ENCODE results near the gene RPA1. TPM values are rescaled to one million over a fixed set of nuclear protein-coding genes. Genes with fewer than 3 reads are reported as not detected.

The RPA1 gene
- total RNA-seq, 4 donors from 2014 or later = 15.9 to 108 (median 41.5) TPM

- peaks cover 8 to 12% of the 10 kb centered on the region in 2 donors for H3K4me1 ChIP-seq
- H3K36me3 ChIP-seq = no peaks in the 10 kb centered on the region
- H3K9me3 ChIP-seq = no peaks in the 10 kb centered on the region
- no peak for DNase-seq
- intact Hi-C loops (cut with DNase I; ENCODE audit: low total_unique reads) = no loop called here
- TF ChIP-seq CTCF (IDR thresholded peaks at IDR 0.05) (no peak), POLR2A (IDR thresholded peaks at IDR 0.05) (no peak)
- no peaks in the 10 kb centered on the region for H3K27me3 ChIP-seq
- H3K4me3 ChIP-seq = no peak overlapping the region
- peak overlapping the region; percentile 93 to 96 for H3K27ac ChIP-seq
Measured at GRCh38 chr17:1785930-1786329, 43.9 kb upstream of the RPA1 start.

- TF ChIP-seq CTCF (IDR thresholded peaks at IDR 0.05) = no peak
- no peak for TF ChIP-seq POLR2A (IDR thresholded peaks at IDR 0.05)
- Histone ChIP-seq H3K4me3 (no peak overlapping the region), H3K9me3 (no peaks in the 10 kb centered on the region), H3K27ac (peak overlapping the region; percentile 93 to 96), H3K27me3 (no peaks in the 10 kb centered on the region), H3K4me1 (peaks cover 8 to 12% of the 10 kb centered on the region in 2 donors), H3K36me3 (no peaks in the 10 kb centered on the region)
- DNase-seq = no peak
- intact Hi-C loops (cut with DNase I; ENCODE audit: low total_unique reads) = no loop called here
Measured at GRCh38 chr17:1786708-1787107, 43.1 kb upstream of the RPA1 start.

- Histone ChIP-seq H3K9me3 (no peaks in the 10 kb centered on the region), H3K4me3 (no peak overlapping the region), H3K36me3 (no peaks in the 10 kb centered on the region), H3K27me3 (no peaks in the 10 kb centered on the region), H3K27ac (peak overlapping the region; percentile 93 to 96), H3K4me1 (peaks cover 8 to 12% of the 10 kb centered on the region in 2 donors)
- DNase-seq = peak; percentile 83 to 92
- TF ChIP-seq POLR2A (IDR thresholded peaks at IDR 0.05) (peak; percentile 9 to 43), CTCF (IDR thresholded peaks at IDR 0.05) (no peak)
- intact Hi-C loops (cut with DNase I; ENCODE audit: low total_unique reads) = no loop called here
Measured at GRCh38 chr17:1787301-1787902, 42.4 kb upstream of the RPA1 start.

GRCh38 chr17:1789936-1790335 is 39.9 kb upstream of the RPA1 start:
- no peaks in the 10 kb centered on the region for H3K27me3 ChIP-seq
- intact Hi-C loops (cut with DNase I; ENCODE audit: low total_unique reads) = no loop called here
- H3K4me3 ChIP-seq = no peak overlapping the region
- H3K4me1 ChIP-seq = peaks cover 0 to 4% of the 10 kb centered on the region in 2 donors
- no peaks in the 10 kb centered on the region for H3K36me3 ChIP-seq
- DNase-seq = no peak
- peak overlapping the region in 1 of 2 donors; percentile 0 for H3K27ac ChIP-seq
- no peaks in the 10 kb centered on the region for H3K9me3 ChIP-seq
- TF ChIP-seq CTCF (IDR thresholded peaks at IDR 0.05) (no peak), POLR2A (IDR thresholded peaks at IDR 0.05) (no peak)

- DNase-seq = peak in 1 of 2 donors; percentile 3
- peaks cover 0 to 4% of the 10 kb centered on the region in 2 donors for H3K4me1 ChIP-seq
- no peaks in the 10 kb centered on the region for H3K27me3 ChIP-seq
- intact Hi-C loops (cut with DNase I; ENCODE audit: low total_unique reads) = no loop called here
- no peak overlapping the region for H3K4me3 ChIP-seq
- H3K27ac ChIP-seq = peak overlapping the region in 1 of 2 donors; percentile 9
- TF ChIP-seq POLR2A (IDR thresholded peaks at IDR 0.05) (no peak), CTCF (IDR thresholded peaks at IDR 0.05) (no peak)
- no peaks in the 10 kb centered on the region for H3K36me3 ChIP-seq
- H3K9me3 ChIP-seq = no peaks in the 10 kb centered on the region
Measured at GRCh38 chr17:1792495-1793446, 37.0 kb upstream of the RPA1 start.

Measured in uterus (tissue), 4 donors.